CD14-positive monocyte (primary cell): ENCODE measurements around the gene AGAP1. TPM values are rescaled to one million over a fixed set of nuclear protein-coding genes. Genes with fewer than 3 reads are reported as not detected.

Experiments
- DNase-seq, 3 donors: peaks; one replicate each; pipeline ENCODE4 v3.0.0-alpha.2; 2011 to 2022
- H2AFZ ChIP-seq: 2 replicates; pipeline ENCODE4 v1.6.0; 2012; ENCODE audit warnings: mild to moderate bottlenecking, low read depth, low read length, inconsistent platforms; ENCODE audit not compliant: insufficient read depth, poor library complexity, severe bottlenecking
- H3K27ac ChIP-seq, 2 donors: 1 replicate in 1 of 2; 2 replicates in 1 of 2; pipeline ENCODE4 v1.5.1; 2012 to 2013; ENCODE audit warnings: low read length in 2 of 2, control low read depth in 1 of 2, inconsistent platforms in 1 of 2, low read depth in 1 of 2, mild to moderate bottlenecking in 1 of 2
- H3K27me3 ChIP-seq, 2 donors: one replicate each; pipeline versions ENCODE4 v1.6.0 to v1.6.1; 2011 to 2013; ENCODE audit warnings: low read length in 2 of 2; ENCODE audit not compliant: control insufficient read depth in 2 of 2, insufficient read depth in 2 of 2
- H3K36me3 ChIP-seq, 2 donors: replicated peaks in 1 of 2; 1 replicate in 1 of 2; 2 replicates in 1 of 2; pipeline versions ENCODE4 v1.5.1 to v1.6.1; 2012 to 2013; ENCODE audit warnings: low read length in 2 of 2, control low read depth in 1 of 2, inconsistent platforms in 1 of 2, mild to moderate bottlenecking in 1 of 2; ENCODE audit not compliant: insufficient read depth in 2 of 2, control insufficient read depth in 1 of 2
- H3K4me1 ChIP-seq, 2 donors: 1 replicate in 1 of 2; 2 replicates in 1 of 2; pipeline versions ENCODE4 v1.5.1 to v1.6.1; 2012 to 2013; ENCODE audit warnings: low read length in 2 of 2, control low read depth in 1 of 2, inconsistent platforms in 1 of 2, mild to moderate bottlenecking in 1 of 2, moderate library complexity in 1 of 2; ENCODE audit not compliant: insufficient read depth in 2 of 2, control insufficient read depth in 1 of 2
- H3K4me2 ChIP-seq: replicated peaks from 2 replicates; pipeline ENCODE3; 2012; ENCODE audit warnings: low read length, moderate library complexity, mild to moderate bottlenecking; ENCODE audit not compliant: poor library complexity, severe bottlenecking; ENCODE audit errors: extremely low read depth
- H3K4me3 ChIP-seq, 3 experiments: fragments of 200-600 bp in 1 of 3; sonication (generic) in 1 of 3; replicated peaks in 1 of 3; 1 replicate in 2 of 3; 2 replicates in 1 of 3; pipeline ENCODE4 v1.5.1; 2011 to 2013; ENCODE audit warnings: low read length in 3 of 3, mild to moderate bottlenecking in 3 of 3, control low read depth in 2 of 3, low read depth in 2 of 3, inconsistent platforms in 1 of 3, moderate library complexity in 1 of 3
- H3K79me2 ChIP-seq: 2 replicates; pipeline ENCODE4 v1.6.0; 2012; ENCODE audit warnings: mild to moderate bottlenecking, control low read depth, inconsistent platforms, low read length, moderate library complexity; ENCODE audit not compliant: insufficient read depth
- H3K9ac ChIP-seq: 2 replicates; pipeline ENCODE4 v1.6.0; 2017; ENCODE audit warnings: low read length, mild to moderate bottlenecking; ENCODE audit not compliant: insufficient read depth, poor library complexity, severe bottlenecking
- H3K9me3 ChIP-seq, 2 donors: replicated peaks in 1 of 2; 1 replicate in 1 of 2; 2 replicates in 1 of 2; pipeline versions ENCODE4 v1.5.1 to v1.6.1; 2012 to 2013; ENCODE audit warnings: low read length in 2 of 2, control low read depth in 1 of 2; ENCODE audit not compliant: control insufficient read depth in 1 of 2, insufficient read depth in 1 of 2
- H4K20me1 ChIP-seq: 2 replicates; pipeline ENCODE4 v1.6.0; 2012; ENCODE audit warnings: mild to moderate bottlenecking, low read length, control low read depth, moderate library complexity; ENCODE audit not compliant: insufficient read depth
- H3K27ac Mint-ChIP-seq, 7 donors: one replicate each; pipeline ENCODE4 v1.8.0; 2020; ENCODE audit warnings: mild to moderate bottlenecking in 7 of 7, mixed read lengths in 7 of 7, moderate library complexity in 6 of 7, inconsistent platforms in 2 of 7
- H3K27me3 Mint-ChIP-seq, 3 donors: one replicate each; pipeline ENCODE4 v1.8.0; 2021 to 2022; ENCODE audit warnings: low read depth in 3 of 3, mild to moderate bottlenecking in 3 of 3, mixed read lengths in 3 of 3, moderate library complexity in 3 of 3, inconsistent platforms in 1 of 3
- H3K36me3 Mint-ChIP-seq, 2 donors: one replicate each; pipeline ENCODE4 v1.8.0; 2020; ENCODE audit warnings: mixed read lengths in 2 of 2, inconsistent platforms in 1 of 2, mild to moderate bottlenecking in 1 of 2
- H3K4me1 Mint-ChIP-seq: one replicate; pipeline ENCODE4 v1.8.0; 2020; ENCODE audit warnings: mild to moderate bottlenecking, mixed read lengths
- H3K4me3 Mint-ChIP-seq, 2 donors: one replicate each; pipeline ENCODE4 v1.8.0; 2020; ENCODE audit warnings: mild to moderate bottlenecking in 2 of 2, mixed read lengths in 2 of 2, moderate library complexity in 1 of 2
- H3K9me3 Mint-ChIP-seq, 7 donors: one replicate each; pipeline ENCODE4 v1.8.0; 2020 to 2022; ENCODE audit warnings: mixed read lengths in 7 of 7, mild to moderate bottlenecking in 6 of 7, moderate library complexity in 6 of 7, inconsistent platforms in 2 of 7
- CTCF ChIP-seq: fragments of 200-600 bp; IDR thresholded peaks from one replicate; pipeline ENCODE4 v1.8.0; 2022; ENCODE audit warnings: antibody characterized with exemption, mild to moderate bottlenecking
- WGBS: methylation state at CpG from one replicate; pipeline ENCODE4 v1.1.5; 2013; ENCODE audit warnings: missing lambda C conversion rate; ENCODE audit not compliant: insufficient coverage; 5-methylcytosine and 5-hydroxymethylcytosine counted together
- intact Hi-C, 2 donors: fragments of 100-400 bp; cut with micrococcal nuclease; formaldehyde crosslinking; loops; one replicate each; pipeline versions ENCODE4 v1.15.0 to v1.15.1; 2023
- polyA plus RNA-seq, 3 donors: library from polyadenylated mRNA; depleted of rRNA in 1 of 3; unstranded in 2 of 3; stranded (reverse) in 1 of 3; fragments of 300-500 nt in 2 of 3; fragments of >200 nt in 1 of 3; fragmentation: Illumina TruSeq in 2 of 3; gene quantifications; 1 replicate in 2 of 3; 2 replicates in 1 of 3; pipeline ENCODE4 v1.2.3, GENCODE V29; 2012 to 2021

Gene AGAP1
- polyA plus RNA-seq, 3 donors: 0.12 TPM; not detected in 2

DNA sequence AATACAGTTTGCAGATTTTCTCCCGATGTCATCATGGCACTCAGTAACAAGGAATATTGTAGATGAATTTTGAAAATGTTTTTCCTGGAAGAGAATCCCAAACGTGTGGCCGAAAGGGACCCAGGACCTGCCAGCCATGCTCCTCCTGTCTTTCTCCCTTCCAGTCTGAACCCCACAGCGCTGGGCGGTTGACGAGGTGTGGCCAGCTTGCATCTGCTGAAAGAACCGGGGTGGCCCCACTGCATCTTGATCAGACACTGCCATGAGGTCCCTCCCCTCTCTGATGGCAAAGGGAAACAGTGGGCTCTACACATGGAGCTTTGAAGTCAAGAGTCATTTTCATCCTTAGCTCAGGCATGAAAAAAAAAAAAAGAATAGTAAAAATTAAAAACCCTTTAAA is 240.3 kb downstream of the AGAP1 start:
- H3K9ac ChIP-seq: no peak overlapping the region
- no peak overlapping the region for H3K4me3 Mint-ChIP-seq
- no peaks in the 10 kb centered on the region for H3K79me2 ChIP-seq
- peaks cover 4 to 8% (median 6%) of the 10 kb centered on the region in 3 donors for H3K27me3 Mint-ChIP-seq
- no peaks in the 10 kb centered on the region for H3K36me3 Mint-ChIP-seq
- no peak overlapping the region for H3K27ac ChIP-seq
- H3K9me3 Mint-ChIP-seq: no peaks in the 10 kb centered on the region
- H4K20me1 ChIP-seq: no peaks in the 10 kb centered on the region
- H3K4me3 ChIP-seq: no peak overlapping the region
- H3K27ac Mint-ChIP-seq: no peak overlapping the region
- H3K4me2 ChIP-seq: no peak overlapping the region
- no peak for DNase-seq
- intact Hi-C loops: no loop called here
- WGBS: 97% methylated on average over 5 of the region's 7 CpGs
- H3K4me1 Mint-ChIP-seq: peaks cover 7% of the 10 kb centered on the region
- H2AFZ ChIP-seq: no peak overlapping the region
- H3K9me3 ChIP-seq: no peaks in the 10 kb centered on the region
- H3K4me1 ChIP-seq: peaks cover 4% of the 10 kb centered on the region in 2 donors
- H3K27me3 ChIP-seq: peaks cover 0 to 2% of the 10 kb centered on the region in 2 donors
- no peaks in the 10 kb centered on the region for H3K36me3 ChIP-seq
- TF ChIP-seq CTCF: no peak

GRCh38 chr2:235734688-235735231 is 240.9 kb downstream of the AGAP1 start:
- H3K4me1 Mint-ChIP-seq: peaks cover 7% of the 10 kb centered on the region
- Histone ChIP-seq H3K79me2 (no peaks in the 10 kb centered on the region), H3K27me3 (peaks cover 0 to 2% of the 10 kb centered on the region in 2 donors), H2AFZ (no peak overlapping the region), H3K4me1 (peaks cover 4% of the 10 kb centered on the region in 2 donors), H3K27ac (no peak overlapping the region), H4K20me1 (no peaks in the 10 kb centered on the region), H3K9ac (no peak overlapping the region), H3K9me3 (no peaks in the 10 kb centered on the region), H3K4me2 (no peak overlapping the region), H3K4me3 (no peak overlapping the region), H3K36me3 (no peaks in the 10 kb centered on the region)
- no peak for DNase-seq
- H3K36me3 Mint-ChIP-seq: no peaks in the 10 kb centered on the region
- intact Hi-C loops: no loop called here
- H3K27me3 Mint-ChIP-seq: peaks cover 4 to 8% (median 6%) of the 10 kb centered on the region in 3 donors
- H3K27ac Mint-ChIP-seq: no peak overlapping the region
- H3K4me3 Mint-ChIP-seq: no peak overlapping the region
- no peak for TF ChIP-seq CTCF
- no peaks in the 10 kb centered on the region for H3K9me3 Mint-ChIP-seq
- WGBS: 91% methylated on average over 12 of the region's 21 CpGs
